Measurements from ENCODE around the gene ZNF878.
"Not testable (repeated sequence)": the region's sequence is repeated elsewhere in the genome, so short reads cannot be mapped to it uniquely, and the experiment has no call there.

ZNF878 gene

DNA sequence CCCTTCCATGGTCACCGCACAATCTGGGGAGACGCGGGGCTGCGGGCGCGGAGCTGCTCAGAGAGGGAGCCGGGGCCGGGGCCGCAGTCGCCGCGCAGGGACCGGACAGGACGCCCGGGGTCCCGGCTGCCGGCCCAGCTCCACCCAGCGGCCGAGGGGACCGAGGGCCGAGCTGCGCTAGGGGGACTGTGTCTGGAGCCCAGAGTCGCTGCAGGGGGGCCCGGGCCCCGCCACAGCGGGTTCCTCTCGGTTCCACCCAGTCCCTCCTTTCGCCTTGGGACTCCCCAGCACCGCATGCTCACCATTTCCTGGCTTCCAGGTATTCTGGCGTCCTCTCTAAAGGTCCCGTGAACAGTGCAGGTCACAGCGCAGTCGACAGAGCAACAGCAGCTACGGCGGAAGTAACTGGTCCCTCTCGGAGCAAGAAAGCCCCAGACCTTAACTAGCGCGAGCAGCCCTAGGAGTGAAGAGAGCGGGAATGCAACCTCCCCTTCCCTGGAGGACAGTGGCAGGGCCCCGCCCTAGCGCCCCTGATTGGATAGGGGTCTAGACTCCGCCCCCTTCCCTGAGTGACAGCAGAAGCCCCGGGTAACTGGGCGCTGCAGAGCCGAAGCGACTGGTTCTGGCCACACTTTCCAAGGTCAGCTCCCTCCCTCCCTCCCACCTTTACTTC, at the start of gene ZNF878:
TSS of gene ZNF878 (minus strand) at position 465 of the 673 bp plus-strand sequence. CDS start at position 305, 160 bp downstream.
- H3K4me1 Mint-ChIP-seq (ENCODE audit: low read depth) = peaks cover 9% of the 10 kb centered on the region
- peak within 1 kb of the TSS; percentile 55 for H3K27ac Mint-ChIP-seq
- peaks cover 11% of the 10 kb centered on the region for H3K9me3 Mint-ChIP-seq
- H3K27me3 Mint-ChIP-seq (ENCODE audit: low read depth) = peaks cover 7% of the 10 kb centered on the region
- DNase-seq (ENCODE audit: low spot score) = peak; percentile 57
- H3K36me3 Mint-ChIP-seq (ENCODE audit: low read depth) = peaks cover 10% of the 10 kb centered on the region
- peak within 1 kb of the TSS; percentile 87 for H3K4me3 Mint-ChIP-seq

DNA sequence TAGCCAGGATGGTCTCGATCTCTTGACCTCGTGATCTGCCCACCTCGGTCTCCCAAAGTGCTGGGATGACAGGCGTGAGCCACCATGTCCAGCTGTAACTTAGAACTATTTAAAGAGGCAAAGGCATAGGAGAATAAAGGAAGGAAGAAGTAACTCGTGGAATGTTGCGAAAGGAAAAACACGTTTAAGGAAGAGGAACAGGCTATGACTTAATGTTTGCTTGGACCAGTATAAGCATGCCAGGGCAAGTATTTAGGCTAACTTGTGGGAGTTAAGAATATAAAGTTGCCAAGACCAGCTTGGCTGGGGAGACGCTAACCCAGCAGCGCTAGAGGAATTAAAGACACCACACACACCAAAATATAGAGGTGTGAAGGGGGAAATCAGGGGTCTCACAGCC, 45.3 kb upstream of the ZNF878 start:
- peaks cover 71% of the 10 kb centered on the region for H3K9me3 Mint-ChIP-seq
- peaks cover 39% of the 10 kb centered on the region for H3K36me3 Mint-ChIP-seq (ENCODE audit: low read depth)
- H3K27ac Mint-ChIP-seq = no peak overlapping the region
- no peak overlapping the region for H3K4me3 Mint-ChIP-seq
- H3K27me3 Mint-ChIP-seq (ENCODE audit: low read depth) = no peaks in the 10 kb centered on the region
- no peak for DNase-seq (ENCODE audit: low spot score)
- H3K4me1 Mint-ChIP-seq (ENCODE audit: low read depth) = peaks cover 2% of the 10 kb centered on the region

DNA sequence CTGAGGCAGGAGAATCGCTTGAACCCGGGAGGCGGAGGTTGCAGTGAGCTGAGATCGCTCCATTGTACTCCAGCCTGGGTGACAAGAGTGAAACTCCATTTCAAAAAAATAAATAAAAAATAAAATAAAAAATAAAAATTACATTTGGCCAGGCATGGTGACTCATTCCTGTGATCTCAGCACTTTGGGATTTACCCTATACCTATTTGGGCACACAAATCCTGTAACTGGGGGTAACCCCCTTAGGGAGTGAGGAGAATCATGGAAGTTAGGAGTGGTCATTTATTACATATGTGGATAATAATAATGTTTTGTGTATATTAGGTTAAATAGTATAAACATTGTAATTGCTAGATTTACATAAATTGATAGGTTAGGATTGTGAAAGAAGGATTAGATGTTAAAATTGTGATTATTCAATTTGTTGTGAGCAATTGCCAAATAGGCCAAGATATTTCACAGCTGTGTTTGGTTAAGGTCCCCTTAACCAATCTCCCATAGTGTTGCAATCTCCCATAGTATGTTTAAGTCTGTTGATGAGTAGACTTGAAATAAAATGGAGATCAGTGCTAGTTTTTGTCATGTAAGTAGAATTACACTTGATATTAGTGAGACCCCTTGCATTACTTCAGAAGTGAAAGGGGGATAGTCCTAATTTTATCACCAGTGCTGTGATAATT, 42.5 kb upstream of the ZNF878 start:
- no peak for DNase-seq (ENCODE audit: low spot score)
- Mint-ChIP-seq H3K27ac (no peak overlapping the region), H3K4me3 (no peak overlapping the region), H3K9me3 (peaks cover 49% of the 10 kb centered on the region), H3K4me1 (ENCODE audit: low read depth) (peaks cover 7% of the 10 kb centered on the region), H3K27me3 (ENCODE audit: low read depth) (no peaks in the 10 kb centered on the region), H3K36me3 (ENCODE audit: low read depth) (peaks cover 35% of the 10 kb centered on the region)

DNA sequence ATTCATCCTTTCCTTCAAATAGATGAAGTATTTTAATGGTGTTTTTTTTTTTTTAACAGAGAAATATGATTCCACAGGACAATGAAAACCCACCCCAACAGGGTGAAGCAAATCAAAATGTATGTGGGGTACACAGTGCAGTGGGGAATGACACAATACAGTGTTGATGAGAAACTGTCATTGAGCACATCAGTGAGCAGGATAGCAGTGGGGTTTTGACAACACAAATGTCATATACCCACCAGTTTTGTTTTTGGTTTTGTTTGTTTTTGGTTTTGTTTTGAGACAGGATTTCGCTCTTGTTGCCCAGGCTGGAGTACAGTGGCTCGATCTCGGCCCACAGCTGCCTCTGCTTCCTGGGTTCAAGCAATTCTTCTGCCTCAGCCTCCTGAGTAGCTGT, 41.0 kb upstream of the ZNF878 start:
- H3K27ac Mint-ChIP-seq = no peak overlapping the region
- peaks cover 7% of the 10 kb centered on the region for H3K4me1 Mint-ChIP-seq (ENCODE audit: low read depth)
- H3K27me3 Mint-ChIP-seq (ENCODE audit: low read depth) = no peaks in the 10 kb centered on the region
- DNase-seq (ENCODE audit: low spot score) = no peak
- H3K36me3 Mint-ChIP-seq (ENCODE audit: low read depth) = peaks cover 27% of the 10 kb centered on the region
- peaks cover 36% of the 10 kb centered on the region for H3K9me3 Mint-ChIP-seq
- no peak overlapping the region for H3K4me3 Mint-ChIP-seq

DNA sequence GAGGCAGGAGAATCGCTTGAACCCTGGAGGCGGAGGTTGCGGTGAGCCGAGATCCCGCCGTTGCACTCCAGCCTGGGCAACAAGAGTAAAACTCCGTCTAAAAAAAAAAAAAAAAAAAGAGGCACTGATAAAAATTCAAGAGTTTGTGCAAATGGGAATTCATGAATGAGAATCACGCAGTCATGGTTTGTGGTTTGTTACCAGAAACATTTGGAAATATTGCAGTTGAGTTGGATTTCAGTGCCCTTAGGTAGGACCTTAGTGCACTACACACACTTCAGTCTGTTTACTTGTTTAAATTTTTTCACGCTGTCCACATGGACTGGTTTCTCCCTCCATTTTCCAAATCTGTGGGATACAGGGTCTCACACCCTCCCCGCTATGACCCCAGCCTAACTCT, 40.2 kb upstream of the ZNF878 start:
- Mint-ChIP-seq H3K27me3 (ENCODE audit: low read depth) (no peaks in the 10 kb centered on the region), H3K4me1 (ENCODE audit: low read depth) (peaks cover 7% of the 10 kb centered on the region), H3K4me3 (peak overlapping the region; percentile 87), H3K9me3 (peaks cover 29% of the 10 kb centered on the region), H3K27ac (peak overlapping the region; percentile 71), H3K36me3 (ENCODE audit: low read depth) (peaks cover 23% of the 10 kb centered on the region)
- DNase-seq (ENCODE audit: low spot score) = no peak

DNA sequence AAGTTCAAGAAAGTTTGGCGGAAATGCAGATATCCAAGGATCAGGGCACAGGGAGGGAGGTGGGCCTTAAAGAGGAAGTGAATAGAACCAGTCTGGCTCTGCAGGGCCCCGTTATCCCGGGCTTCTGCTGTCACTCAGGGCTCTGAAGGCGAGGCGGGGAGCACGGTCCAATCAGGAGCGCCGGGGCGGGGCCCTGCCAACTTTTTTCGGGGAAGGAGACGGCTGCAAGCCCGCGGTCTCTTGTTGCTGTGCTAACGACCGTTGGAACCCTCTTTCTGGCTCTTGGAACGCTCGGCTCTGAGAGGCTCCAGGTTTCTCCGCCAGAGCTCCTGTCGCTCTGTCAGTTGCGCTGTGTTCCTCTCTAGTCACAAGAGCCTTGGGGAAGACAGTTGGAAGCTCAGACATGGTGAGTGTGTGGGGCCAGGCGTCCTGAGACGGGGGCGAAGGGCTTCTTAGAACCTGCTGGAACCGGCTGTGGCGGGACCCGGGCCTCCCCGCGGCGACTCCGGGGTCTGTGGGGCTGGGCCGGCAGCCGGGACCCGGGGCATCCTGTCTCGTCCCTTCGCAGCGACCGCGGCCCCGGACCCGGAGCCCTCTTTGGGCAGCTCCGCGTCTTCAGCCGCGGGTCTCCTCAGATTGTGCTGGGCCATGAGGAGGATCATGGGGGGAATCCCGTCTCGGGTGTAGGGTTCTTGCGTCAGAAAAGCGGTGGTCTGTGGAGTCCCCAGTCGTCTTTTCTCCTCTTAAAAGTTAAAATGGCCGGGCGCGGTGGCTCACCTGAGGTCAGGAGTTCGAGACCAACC, 39.5 kb upstream of the ZNF878 start:
- Mint-ChIP-seq H3K9me3 (peaks cover 30% of the 10 kb centered on the region), H3K4me3 (peak overlapping the region; percentile 87), H3K36me3 (ENCODE audit: low read depth) (peaks cover 22% of the 10 kb centered on the region), H3K27ac (peak overlapping the region; percentile 83), H3K4me1 (ENCODE audit: low read depth) (peaks cover 7% of the 10 kb centered on the region), H3K27me3 (ENCODE audit: low read depth) (no peaks in the 10 kb centered on the region)
- DNase-seq (ENCODE audit: low spot score) = peak; percentile 70

DNA sequence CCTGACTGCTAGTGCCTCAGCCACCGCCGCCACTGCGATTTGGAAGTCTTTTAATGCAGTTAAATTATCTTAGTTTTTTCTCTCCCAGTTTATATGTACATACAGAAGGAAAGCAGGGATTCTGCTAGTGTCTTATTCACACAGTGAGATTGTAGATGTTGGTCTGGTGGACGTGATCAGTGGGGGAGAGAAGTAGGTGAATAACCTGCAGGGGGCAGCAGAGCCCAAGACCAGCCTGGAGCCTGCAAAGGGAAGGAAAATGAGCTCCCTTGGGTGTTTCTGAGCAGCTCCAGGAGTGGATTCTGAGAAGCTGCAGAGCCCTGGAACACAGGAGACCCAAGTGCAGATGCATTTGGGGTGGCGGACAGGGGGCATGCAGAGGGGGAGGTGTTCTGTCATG, 38.0 kb upstream of the ZNF878 start:
- Mint-ChIP-seq H3K36me3 (ENCODE audit: low read depth) (peaks cover 18% of the 10 kb centered on the region), H3K27ac (peak overlapping the region; percentile 1)

DNA sequence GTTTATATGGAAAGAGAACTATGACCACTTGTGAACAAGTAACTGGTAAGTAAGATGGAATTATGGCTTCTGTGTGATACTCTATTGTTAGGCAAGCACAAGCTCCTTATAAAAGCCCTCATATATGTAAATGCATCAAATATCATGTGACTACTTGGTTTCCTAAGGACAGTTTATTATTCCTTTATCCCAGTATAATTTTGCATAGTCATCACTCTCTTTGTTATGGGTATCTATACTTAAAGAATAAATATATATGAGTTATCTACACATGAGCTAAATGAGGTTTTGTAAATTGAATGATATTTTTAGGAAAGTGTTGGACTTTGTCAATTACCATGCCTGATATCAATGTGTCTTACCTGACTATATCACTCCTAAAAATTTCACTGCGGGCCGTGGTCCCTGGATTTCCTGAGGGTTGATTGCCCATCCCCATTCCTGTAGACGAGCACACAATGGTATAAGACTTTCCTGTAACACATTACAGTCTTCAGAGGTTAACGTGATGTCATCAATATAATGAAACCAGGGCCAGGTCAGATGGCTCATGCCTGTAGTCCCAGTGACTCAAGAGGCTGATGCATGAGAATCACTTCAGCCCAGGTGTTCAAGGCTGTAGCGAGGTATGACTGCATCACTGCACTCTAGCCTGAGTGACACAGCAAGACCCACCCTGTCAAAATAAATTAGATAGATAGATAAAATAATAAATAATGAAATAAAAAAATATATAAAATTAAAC, 32.5 kb upstream of the ZNF878 start:
- H3K27me3 Mint-ChIP-seq (ENCODE audit: low read depth) = no peaks in the 10 kb centered on the region
- no peak overlapping the region for H3K27ac Mint-ChIP-seq
- H3K4me1 Mint-ChIP-seq (ENCODE audit: low read depth) = no peaks in the 10 kb centered on the region
- no peak overlapping the region for H3K4me3 Mint-ChIP-seq
- H3K9me3 Mint-ChIP-seq = peaks cover 23% of the 10 kb centered on the region
- no peak for DNase-seq (ENCODE audit: low spot score)
- H3K36me3 Mint-ChIP-seq (ENCODE audit: low read depth) = peaks cover 4% of the 10 kb centered on the region

More for the DNA sequence above, 38.0 kb upstream of the ZNF878 start:
- peaks cover 7% of the 10 kb centered on the region for H3K4me1 Mint-ChIP-seq (ENCODE audit: low read depth)
- H3K4me3 Mint-ChIP-seq = peak overlapping the region; percentile 55
- no peaks in the 10 kb centered on the region for H3K27me3 Mint-ChIP-seq (ENCODE audit: low read depth)
- DNase-seq (ENCODE audit: low spot score) = peak; percentile 36
- peaks cover 24% of the 10 kb centered on the region for H3K9me3 Mint-ChIP-seq

DNA sequence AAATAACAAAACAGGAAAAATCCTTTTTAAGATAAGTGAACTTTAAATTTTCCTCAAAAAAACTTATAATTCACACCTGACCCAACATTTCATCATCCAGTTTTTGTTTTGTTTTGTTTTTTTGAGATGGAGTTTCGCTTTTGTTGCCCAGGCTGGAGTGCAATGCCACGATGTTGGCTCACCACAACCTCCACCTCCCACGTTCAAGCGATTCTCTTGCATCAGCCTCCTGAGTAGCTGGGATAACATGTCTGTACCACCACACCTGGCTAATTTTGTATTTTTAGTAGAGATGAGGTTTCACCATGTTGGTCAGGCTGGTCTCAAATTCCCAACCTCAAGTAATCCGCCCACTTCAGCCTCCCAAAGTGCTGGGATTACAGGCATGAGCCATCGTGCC, 30.6 kb upstream of the ZNF878 start:
- H3K36me3 Mint-ChIP-seq (ENCODE audit: low read depth); DNase-seq (ENCODE audit: low spot score); H3K27me3 Mint-ChIP-seq (ENCODE audit: low read depth); H3K4me3 Mint-ChIP-seq; H3K4me1 Mint-ChIP-seq (ENCODE audit: low read depth); H3K27ac Mint-ChIP-seq: not testable (repeated sequence)
- peaks cover 21% of the 10 kb centered on the region for H3K9me3 Mint-ChIP-seq

DNA sequence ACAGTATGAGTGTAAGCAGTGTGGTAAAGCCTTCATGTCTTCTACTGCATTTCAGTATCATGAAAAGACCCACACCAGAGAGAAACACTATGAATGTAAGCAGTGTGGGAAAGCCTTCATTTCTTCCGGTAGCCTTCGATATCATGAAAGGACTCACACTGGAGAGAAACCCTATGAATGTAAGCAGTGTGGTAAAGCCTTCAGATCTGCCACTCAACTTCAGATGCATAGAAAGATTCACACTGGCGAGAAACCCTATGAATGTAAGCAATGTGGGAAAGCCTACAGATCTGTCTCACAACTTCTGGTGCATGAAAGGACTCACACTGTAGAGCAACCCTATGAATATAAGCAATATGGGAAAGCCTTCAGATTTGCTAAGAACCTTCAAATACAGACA, 24.6 kb upstream of the ZNF878 start:
- Mint-ChIP-seq H3K4me3 (no peak overlapping the region), H3K36me3 (ENCODE audit: low read depth) (peaks cover 24% of the 10 kb centered on the region), H3K27ac (no peak overlapping the region), H3K9me3 (peaks cover 44% of the 10 kb centered on the region), H3K27me3 (ENCODE audit: low read depth) (no peaks in the 10 kb centered on the region), H3K4me1 (ENCODE audit: low read depth) (no peaks in the 10 kb centered on the region)
- no peak for DNase-seq (ENCODE audit: low spot score)

DNA sequence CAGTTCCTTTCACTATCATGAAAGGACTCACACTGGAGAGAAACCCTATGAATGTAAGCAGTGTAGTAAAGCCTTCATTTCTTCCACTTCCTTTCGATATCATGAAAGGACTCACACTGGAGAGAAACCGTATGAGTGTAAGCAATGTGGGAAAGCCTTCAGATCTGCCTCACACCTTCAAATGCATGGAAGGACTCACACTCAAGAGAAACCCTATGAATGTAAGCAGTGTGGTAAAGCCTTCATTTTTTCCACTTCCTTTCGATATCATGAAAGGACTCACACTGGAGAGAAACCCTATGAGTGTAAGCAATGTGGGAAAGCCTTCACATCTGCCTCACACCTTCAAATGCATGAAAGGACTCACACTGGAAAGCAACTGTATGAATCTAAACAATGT, 23.6 kb upstream of the ZNF878 start:
- DNase-seq (ENCODE audit: low spot score); H3K4me1 Mint-ChIP-seq (ENCODE audit: low read depth); H3K4me3 Mint-ChIP-seq; H3K27me3 Mint-ChIP-seq (ENCODE audit: low read depth); H3K27ac Mint-ChIP-seq: not testable (repeated sequence)
- peaks cover 41% of the 10 kb centered on the region for H3K9me3 Mint-ChIP-seq
- H3K36me3 Mint-ChIP-seq (ENCODE audit: low read depth) = peaks cover 22% of the 10 kb centered on the region

DNA sequence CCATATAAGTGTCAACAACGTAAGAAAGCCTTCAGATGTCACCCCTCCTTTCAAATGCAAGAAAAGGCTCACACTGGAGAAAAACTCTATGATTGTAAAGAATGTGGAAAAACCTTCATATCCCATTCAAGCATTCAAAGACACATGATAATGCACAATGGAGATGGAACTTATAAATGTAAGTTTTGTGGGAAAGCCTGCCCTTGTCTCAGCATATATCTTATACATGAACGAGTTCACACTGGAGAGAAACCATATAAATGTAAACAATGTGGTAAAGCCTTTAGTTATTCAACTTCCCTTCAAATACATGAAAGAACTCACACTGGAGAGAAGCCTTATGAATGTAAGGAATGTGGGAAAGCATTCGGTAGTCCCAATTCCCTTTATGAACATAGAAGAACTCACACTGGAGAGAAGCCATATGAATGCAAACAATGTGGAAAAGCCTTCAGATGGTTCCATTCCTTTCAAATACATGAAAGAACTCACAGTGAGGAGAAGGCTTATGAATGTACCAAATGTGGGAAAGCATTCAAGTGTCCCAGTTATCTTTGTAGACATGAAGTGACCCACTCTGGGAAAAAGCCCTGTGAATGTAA, 22.9 kb upstream of the ZNF878 start:
- no peak for DNase-seq (ENCODE audit: low spot score)
- H3K27me3 Mint-ChIP-seq (ENCODE audit: low read depth) = no peaks in the 10 kb centered on the region
- H3K9me3 Mint-ChIP-seq = peaks cover 43% of the 10 kb centered on the region
- H3K4me1 Mint-ChIP-seq (ENCODE audit: low read depth) = no peaks in the 10 kb centered on the region
- H3K4me3 Mint-ChIP-seq = no peak overlapping the region
- H3K36me3 Mint-ChIP-seq (ENCODE audit: low read depth) = peaks cover 22% of the 10 kb centered on the region
- H3K27ac Mint-ChIP-seq = no peak overlapping the region

Measured in T-helper 2 cell treated with Interferon-gamma antibody and Interleukin-4, amounts not matched to agents 5 μg/mL and 100 μg/mL, for 36 hours (primary cell).